AG04449 (cell line): ENCODE data around the gene PLXNA4.

ENCODE experiments used
- CTCF ChIA-PET: fragments of 350-600 bp; formaldehyde crosslinking; extraction: SDS; loops from one replicate; lab custom pipeline; 2021; ENCODE audit warnings: antibody characterized with exemption; lab: Yijun Ruan, JAX
- POLR2A ChIA-PET: fragments of 400-600, 350-600 bp; formaldehyde crosslinking; extraction: SDS; loops from one replicate; lab custom pipeline; 2020; ENCODE audit warnings: antibody characterized with exemption, inconsistent platforms; lab: Yijun Ruan, JAX
- DNase-seq: peaks from one replicate; pipeline ENCODE4 v3.0.0-alpha.2; 2010; ENCODE audit warnings: low read depth, low spot score
- H3K4me3 ChIP-seq: 2 replicates; pipeline ENCODE4 v1.5.1; 2011; ENCODE audit warnings: low read depth, mild to moderate bottlenecking, control low read depth, low read length
- TF ChIP-seq, protein P1 (sequence below): IDR thresholded peaks from one replicate; pipeline ENCODE4 v1.5.1; 2011; ENCODE audit warnings: mild to moderate bottlenecking, moderate library complexity, low read length, control low read depth, inconsistent platforms; ENCODE audit not compliant: insufficient read depth; ENCODE audit errors: missing control alignments

PLXNA4 gene

DNA sequence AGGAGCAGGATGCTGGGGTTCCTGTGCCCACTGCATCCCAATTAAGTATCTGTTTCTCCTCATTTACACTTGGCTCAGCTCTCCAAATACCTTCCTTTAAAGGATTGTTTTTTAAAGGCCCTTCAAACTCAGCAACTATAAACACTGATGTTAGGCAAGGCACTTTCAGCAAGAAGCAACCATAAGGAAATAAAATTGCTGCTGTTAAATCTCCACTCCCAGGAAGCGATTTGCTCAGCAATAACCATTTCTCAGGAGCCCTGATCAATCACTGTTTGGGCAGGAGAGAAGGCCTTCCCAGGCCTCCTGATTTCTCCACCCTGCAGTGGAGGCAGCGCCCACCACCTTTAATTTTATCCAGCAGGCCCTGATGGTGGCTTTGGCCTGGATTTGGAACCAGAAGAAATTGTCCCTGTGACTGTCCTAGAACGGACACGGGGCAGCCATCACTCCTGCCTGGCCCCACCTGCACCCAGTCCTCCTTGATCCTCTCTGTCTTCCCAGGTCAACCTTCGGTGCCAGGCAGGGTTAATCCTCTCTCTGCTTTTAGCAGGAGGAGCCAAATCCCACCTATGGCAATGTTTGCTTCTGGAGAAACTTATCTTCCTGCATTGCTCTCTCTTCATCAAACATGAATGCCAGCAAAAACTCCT lies 199.8 kb downstream of the PLXNA4 start:
- TF ChIP-seq, protein P1, sequence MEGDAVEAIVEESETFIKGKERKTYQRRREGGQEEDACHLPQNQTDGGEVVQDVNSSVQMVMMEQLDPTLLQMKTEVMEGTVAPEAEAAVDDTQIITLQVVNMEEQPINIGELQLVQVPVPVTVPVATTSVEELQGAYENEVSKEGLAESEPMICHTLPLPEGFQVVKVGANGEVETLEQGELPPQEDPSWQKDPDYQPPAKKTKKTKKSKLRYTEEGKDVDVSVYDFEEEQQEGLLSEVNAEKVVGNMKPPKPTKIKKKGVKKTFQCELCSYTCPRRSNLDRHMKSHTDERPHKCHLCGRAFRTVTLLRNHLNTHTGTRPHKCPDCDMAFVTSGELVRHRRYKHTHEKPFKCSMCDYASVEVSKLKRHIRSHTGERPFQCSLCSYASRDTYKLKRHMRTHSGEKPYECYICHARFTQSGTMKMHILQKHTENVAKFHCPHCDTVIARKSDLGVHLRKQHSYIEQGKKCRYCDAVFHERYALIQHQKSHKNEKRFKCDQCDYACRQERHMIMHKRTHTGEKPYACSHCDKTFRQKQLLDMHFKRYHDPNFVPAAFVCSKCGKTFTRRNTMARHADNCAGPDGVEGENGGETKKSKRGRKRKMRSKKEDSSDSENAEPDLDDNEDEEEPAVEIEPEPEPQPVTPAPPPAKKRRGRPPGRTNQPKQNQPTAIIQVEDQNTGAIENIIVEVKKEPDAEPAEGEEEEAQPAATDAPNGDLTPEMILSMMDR: no peak
- H3K4me3 ChIP-seq: no peak overlapping the region
- DNase-seq: no peak
- ChIA-PET POLR2A (no interaction called here), CTCF (no interaction called here)

- DNase-seq: no peak
- CTCF ChIA-PET: no interaction called here
- no peak overlapping the region for H3K4me3 ChIP-seq
- TF ChIP-seq, protein P1: no peak
- POLR2A ChIA-PET: no interaction called here
Measured at GRCh38 chr7:132373879-132374278, 202.4 kb downstream of the PLXNA4 start.

DNA sequence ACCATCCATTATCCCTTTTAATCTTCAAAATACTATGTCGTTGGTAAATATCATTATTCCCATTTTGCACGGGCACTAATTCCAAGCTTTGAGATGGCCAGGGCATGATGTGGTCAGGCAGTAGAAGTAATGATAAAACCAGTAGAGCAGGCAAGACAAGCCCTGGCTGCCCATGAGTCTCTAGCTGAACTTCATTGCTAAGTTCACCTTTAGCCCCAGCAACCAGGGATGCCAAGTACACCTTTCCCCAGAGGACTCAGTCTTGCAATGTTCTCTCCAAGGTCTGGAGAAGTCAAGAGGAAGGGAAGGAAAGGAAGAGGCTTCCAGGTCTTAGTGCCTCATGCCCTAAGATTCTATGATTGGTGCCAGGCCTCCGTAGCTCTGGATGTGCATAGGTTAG lies 203.2 kb downstream of the PLXNA4 start:
- no peak overlapping the region for H3K4me3 ChIP-seq
- CTCF ChIA-PET: no interaction called here
- DNase-seq: no peak
- TF ChIP-seq, protein P1: no peak
- POLR2A ChIA-PET: no interaction called here

DNA sequence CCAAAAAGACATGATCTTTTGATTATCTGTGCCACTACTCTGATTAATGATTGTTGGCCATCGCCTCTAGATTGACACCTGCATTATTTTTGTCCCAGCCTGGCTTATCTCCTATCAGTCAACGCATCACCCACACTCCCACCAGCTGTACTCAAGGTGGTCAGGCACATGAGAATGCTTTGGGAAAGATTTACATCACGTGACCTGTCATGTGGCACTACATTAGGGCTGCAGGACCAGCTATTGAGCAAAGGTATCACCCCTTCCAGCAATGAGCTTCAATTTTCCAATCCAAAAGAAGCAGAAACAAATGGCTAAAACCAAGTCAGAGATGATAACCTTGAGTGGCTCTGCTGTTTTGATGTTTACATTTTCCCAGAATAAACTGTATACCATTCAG lies 204.3 kb downstream of the PLXNA4 start:
- H3K4me3 ChIP-seq: no peak overlapping the region
- DNase-seq: no peak
- TF ChIP-seq, protein P1: no peak
- ChIA-PET POLR2A (no interaction called here), CTCF (no interaction called here)

DNA sequence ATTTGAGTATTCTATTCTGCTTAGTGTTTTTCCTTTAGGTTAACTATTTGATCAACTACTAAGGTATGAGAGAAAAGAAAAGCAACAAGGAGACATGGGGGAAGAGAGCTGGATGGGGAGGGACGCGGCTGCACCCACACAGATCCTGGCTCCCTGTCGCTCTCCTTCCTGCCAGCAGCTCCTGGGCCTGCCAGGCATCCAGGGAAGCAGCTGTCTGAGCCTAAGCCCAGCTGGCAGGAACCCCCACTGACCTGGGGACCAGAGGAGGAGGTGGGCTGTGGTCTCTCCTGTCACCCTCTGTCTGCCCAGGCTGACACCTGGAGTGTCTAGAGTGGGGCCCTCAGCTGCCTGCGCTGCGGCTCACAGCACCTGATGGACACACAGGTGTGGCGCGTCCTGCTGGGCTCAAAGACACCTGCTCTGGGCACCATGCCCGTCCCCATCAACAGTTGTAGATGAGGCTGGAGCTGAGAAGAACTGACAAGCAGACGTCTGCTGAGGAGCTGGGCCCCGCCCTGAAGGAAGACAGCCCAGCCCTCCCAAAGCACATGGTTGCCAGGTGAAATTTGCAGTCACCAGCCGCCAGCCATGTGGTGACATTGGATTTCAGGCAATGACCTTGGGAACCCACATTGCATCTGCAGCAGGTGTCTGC lies 207.9 kb downstream of the PLXNA4 start:
- TF ChIP-seq, protein P1: no peak
- H3K4me3 ChIP-seq: no peak overlapping the region
- ChIA-PET POLR2A (no interaction called here), CTCF (interaction anchor here (1.5 kb wide), 1 partner anchor 50 kb away, joined by 3 read pairs; no protein-coding TSS in a partner anchor)
- DNase-seq: no peak

GRCh38 chr7:132367795-132368194 lies 208.5 kb downstream of the PLXNA4 start:
- ChIA-PET CTCF (no interaction called here), POLR2A (no interaction called here)
- TF ChIP-seq, protein P1: no peak
- no peak overlapping the region for H3K4me3 ChIP-seq
- DNase-seq: no peak
